ENCODE data around the gene TKFC.

Gene TKFC

DNA sequence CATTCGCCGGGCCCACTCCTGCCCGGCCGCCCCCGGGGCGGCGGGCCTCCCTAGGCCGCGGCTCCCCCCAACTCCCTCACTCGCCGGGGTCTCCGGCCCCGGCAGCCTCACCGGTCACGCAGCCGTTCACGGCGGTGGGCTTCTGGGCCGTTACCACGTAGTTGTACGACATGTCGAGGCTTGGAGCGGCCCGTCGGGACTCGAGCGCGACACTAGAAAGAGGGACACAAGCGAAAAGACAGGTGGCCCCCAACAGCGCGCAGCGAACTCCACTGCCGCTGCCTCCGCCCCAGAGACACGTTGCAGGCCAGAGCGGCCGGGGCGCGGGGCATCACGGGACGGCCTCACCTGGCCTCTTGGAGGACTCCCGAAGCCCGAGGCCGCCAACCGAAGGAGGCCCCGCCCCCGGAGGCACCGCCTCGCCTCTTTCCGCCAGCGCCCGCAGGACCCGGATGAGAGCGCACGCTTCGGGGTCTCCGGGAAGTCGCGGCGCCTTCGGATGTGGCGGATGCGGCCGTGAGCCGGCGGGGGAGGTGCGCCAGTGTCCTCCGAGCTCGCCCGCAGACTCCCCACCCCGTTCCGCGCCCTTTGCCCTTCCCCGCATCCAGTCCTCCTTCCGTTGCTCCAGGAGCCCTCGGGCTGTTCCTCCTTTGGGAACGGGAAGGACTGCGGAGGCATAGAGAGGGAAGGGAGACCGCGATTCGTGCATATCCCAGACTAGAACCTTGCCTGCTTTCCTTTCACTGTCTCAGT lies at the start of gene TKFC, which contains the start of gene DDB1:
TKFC (plus strand) TSS at position 432 of the 753 bp plus-strand sequence. CDS start 1,501 bp downstream, outside the sequence.
DDB1 (minus strand) TSS at position 309 of the 753 bp plus-strand sequence; CDS start at position 172, 137 bp downstream.
- peak; percentile 79 to 88 for DNase-seq

DNA sequence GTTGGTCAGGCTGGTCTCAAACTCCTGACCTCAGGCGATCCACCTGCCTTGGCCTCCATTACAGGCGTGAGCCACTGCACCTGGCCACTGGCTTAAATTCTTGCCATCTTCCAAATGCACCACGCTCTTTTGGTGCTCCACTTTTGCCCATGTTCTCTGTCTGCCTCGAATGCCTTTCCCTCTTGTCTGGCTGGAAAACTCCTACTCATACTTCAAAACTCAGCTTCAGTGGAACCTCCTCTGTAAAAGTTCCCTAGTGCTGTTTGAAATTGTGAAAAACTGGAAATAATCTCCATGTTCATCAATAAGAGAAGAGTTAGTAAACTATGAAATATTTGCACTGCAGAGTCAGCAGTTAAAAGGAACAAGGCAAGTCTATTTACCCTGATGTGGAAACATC lies 49.4 kb upstream of the TKFC start:
- no peak for DNase-seq

DNA sequence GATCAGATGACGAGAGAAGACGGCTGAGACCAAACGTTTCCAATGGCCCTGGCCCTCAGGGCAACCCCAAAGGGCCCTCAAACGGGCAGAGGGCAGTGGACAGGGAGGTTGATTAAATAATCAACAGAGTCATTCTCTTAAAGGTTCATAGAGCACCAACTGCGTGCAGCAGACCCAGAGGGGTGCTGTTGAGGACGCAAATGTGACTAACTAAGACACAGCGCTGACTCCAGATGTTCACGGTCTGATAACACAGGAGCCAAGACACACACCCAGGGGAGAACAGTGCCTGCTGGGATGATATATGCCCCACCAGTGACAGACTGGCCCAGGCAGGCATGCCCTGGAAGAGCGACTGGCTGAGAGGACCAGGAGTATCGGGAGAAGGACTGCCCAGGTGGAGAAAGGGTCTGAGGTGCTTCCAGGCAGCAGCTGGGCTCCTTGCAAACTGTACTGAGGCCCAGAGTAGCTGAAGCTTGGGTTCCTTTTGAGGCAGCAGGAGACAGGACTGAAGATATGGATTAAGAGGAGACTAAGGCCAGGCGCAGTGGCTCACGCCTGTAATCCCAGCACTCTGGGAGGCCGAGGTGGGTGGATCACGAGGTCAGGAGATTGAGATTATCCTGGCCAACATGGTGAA lies 45.6 kb upstream of the TKFC start:
- DNase-seq, result no peak

- DNase-seq, result no peak
Observed at GRCh38 chr11:61290905-61291690, 41.9 kb upstream of the TKFC start.

DNA sequence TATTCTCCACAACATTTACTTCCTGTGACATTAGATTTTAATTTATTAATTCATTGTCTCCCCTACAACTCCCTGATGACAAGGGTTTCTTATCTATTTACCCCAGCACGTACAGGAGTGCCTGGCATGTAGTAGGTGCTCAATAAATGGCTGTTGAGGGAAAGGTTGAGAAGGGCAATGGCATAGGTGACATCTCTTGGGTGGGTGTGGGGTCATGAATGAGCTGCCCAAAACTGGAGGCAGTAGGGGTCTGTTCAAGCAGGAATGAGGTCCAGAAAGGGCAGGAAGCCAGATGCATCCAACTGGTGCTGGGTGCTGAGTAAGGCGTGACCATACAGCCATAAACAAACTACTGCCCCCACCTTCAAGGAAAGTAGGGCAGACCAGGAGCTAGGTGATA lies 40.7 kb upstream of the TKFC start:
- no peak for DNase-seq

DNA sequence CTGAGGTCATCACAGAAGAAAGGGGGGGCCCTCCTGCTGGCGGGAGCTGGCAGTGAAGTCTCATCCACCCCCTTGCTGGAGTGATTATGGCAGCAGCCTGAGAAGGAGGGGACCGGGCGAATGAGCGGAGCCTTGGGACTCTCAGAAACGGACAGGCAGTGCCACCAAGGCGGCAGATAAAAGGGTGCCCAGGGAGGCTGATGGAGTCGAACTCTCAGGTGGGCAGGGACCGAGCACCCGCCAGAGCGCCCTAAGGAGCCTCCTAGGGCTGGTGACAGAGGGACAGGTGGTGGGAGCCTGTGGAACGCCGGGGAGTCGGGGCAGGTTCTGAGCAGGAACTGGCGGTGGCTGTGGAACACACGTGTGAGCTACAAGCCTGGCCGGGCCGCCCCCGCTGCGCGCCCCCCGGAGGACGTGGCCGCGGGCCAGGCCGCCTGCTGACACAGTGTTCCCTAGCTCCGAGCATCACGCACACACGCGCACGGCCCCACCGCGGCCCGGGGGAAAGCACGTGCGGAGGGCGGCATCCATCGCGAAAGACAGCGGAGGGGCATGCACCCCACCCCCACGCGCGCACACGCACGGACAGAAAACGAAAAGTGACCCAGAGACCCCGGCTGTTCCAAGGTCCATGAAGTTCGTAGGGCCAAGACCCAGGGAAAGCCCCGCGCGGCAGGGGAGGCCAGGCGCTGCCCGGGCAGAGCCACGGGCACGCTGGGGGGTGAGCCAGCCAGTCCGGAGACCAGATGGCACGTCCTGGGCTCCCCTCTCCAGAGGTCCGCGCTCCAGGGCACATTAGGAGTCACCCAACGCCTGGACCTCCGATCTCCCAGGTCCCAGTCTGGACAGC lies 38.9 kb upstream of the TKFC start:
- DNase-seq, result no peak

GRCh38 chr11:61294717-61295595 lies 38.1 kb upstream of the TKFC start, which contains the start of gene VWCE:
Gene VWCE (minus strand): TSS chr11:61295316. CDS start chr11:61295037, 279 bp downstream.
- no peak for DNase-seq

GRCh38 chr11:61295596-61295926 lies 37.5 kb upstream of the TKFC start:
- no peak for DNase-seq

GRCh38 chr11:61297341-61297740 lies 35.7 kb upstream of the TKFC start:
- no peak for DNase-seq

GRCh38 chr11:61297746-61298145 lies 35.3 kb upstream of the TKFC start:
- DNase-seq, result no peak

- no peak for DNase-seq
Observed at GRCh38 chr11:61298663-61299244, 34.3 kb upstream of the TKFC start.

GRCh38 chr11:61302550-61302949 lies 30.5 kb upstream of the TKFC start:
- no peak for DNase-seq

DNA sequence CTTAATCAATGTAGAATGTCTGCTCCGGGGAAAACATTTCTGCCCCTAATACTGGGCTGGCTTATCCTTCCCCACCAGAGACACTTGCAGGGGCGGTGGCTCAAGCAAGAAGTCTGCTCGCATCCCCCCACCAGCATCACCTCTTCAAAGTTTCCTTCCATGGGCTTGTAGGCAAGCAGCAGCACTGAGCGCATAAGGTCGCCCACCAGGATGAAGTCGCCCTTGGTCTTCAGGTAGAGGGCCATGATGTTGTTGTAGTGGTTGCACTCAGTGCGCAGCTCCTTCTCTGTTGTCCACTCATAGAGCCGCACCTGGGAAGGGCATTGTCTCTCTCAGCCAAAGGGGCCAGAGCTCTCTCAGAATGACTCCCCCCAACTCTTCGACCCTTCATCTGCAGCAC lies 29.3 kb upstream of the TKFC start:
- no peak for DNase-seq

GRCh38 chr11:61305417-61305816 lies 27.6 kb upstream of the TKFC start:
- no peak for DNase-seq

DNA sequence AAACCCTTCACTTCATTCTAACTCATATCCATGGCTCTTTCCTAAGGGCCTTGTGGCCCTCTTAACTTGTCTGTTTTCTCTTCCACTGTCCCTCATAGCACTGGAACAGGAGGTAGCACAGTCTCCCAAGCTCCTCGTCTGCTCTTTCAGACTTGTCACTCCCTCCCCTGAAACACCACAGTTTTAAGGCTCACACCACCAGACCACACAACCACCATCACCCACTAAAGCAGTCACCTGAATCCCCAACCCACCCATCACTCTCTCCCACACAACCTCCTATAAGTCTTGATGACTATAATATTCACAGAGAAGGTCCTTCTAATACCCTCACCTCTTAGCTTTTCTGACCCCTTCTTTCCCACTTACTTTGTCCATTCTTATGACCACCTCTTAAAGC lies 26.8 kb upstream of the TKFC start:
- no peak for DNase-seq

DNA sequence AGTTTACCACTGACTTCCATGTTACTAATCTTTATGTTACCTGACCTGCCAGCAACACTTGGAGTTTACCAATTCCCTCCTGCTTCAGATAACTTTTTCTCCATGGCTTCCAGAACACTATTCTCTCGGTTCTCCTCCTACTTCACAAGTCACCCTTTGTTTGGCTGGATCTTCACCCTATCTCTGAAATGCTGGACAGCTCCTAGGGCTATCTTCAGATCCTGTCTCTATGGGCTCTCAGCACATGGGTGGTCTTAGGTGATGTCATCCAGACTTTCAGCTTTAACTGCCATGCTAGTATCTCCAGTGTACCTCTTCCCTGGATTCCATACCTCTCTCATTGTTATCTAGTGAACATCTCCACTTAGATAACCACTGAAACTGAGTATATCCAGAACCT lies 25.7 kb upstream of the TKFC start:
- no peak for DNase-seq

DNA sequence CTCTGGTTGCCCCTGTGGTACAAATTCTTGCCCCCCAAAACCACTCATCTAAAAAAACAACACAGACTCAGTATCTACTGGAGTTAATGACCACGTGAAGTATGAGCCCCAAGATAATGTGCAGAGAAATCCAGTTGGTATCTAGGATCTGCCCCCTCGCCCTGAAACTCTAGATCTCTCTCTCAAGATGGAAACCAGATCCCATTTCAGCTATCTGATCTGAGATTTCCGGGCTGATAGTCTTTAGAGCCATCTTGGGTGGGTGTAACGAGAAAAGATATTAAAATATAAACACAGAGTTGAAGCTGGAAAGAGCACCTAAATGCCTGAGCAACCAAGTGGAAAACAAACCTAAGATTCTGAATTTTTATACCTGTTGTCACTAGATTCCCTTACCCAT lies 23.9 kb upstream of the TKFC start:
- DNase-seq, result no peak

DNA sequence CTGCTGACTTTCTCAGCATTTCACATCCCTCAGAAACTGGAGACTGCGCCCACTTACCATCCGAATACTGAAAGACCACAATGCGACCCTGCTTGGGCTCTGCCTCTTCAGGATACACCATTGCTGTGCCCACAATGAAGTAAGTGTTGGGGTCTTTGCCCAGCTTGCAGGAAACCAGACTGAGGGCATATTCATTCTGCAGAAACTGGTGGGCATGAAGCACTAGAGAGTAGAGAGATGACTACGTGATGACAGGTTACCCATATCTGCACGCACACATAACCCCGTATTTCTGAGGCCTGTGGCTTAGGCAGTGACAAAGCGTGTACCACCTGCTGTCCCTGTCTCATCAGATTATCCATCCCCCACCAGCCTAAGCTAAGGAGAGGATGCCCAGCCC lies 23.3 kb upstream of the TKFC start:
- no peak for DNase-seq

DNA sequence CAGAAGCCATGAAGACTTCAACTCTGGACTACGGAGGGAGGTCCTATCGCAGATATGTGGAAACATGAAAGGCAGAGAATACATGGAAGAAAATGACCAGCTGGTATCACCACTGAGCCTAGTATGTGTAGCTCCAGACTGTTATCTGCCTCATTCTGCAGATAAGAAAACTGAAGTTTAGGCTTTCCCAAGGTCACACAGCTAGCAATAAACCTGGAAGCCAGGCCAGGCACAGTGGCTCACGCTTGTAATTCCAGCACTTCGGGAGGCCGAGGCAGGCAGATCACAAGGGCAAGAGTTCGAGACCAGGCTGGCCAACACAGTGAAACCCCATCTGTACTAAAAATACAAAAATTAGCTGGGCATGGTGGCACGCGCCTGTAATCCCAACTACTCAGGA lies 22.3 kb upstream of the TKFC start:
- no peak for DNase-seq

DNA sequence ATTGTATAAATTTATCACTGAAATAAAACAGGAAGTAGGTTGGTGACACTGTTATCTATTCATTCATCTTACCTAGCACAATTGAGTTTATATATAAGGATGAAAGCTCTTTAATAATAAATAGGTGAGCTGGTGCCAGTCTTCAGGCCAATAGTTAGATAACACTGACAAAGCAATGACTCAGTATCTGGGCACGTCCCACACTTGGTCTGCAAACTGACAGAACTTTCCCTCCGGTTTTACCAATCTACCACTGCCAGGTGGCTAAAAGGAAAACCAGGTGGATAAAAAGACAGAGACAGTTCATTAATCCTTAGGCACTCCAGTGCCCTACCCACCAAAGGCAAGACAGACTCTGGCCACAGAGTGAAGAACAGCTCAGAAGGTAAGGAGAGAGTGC lies 17.8 kb upstream of the TKFC start:
- no peak for DNase-seq

- no peak for DNase-seq
Observed at GRCh38 chr11:61325649-61326414, 7.2 kb upstream of the TKFC start.
